ENCODE results near the gene ACOXL.
"Not testable (repeated sequence)": the region's sequence is repeated elsewhere in the genome, so short reads cannot be mapped to it uniquely, and the experiment has no call there.

The ACOXL gene

DNA sequence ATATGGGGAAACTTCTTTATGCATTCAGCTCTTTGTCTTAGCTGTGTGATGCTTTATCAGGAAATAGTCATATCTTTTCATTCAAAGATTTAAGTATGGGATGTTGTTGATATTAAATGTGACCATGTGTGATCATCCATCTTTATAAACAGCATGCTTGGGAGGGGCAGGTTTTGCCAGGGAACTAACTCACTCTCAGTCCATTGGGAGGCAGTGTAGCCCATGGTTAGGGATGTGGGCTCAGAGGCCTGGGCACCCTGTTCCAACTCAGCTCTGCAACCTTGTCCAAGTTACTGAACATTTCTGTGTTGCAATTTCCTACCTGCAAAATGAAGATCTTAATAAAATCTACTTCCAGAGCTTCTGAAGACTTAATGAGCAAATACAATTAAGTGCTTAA, 296.3 kb downstream of the ACOXL start:
- DNase-seq, result no peak

DNA sequence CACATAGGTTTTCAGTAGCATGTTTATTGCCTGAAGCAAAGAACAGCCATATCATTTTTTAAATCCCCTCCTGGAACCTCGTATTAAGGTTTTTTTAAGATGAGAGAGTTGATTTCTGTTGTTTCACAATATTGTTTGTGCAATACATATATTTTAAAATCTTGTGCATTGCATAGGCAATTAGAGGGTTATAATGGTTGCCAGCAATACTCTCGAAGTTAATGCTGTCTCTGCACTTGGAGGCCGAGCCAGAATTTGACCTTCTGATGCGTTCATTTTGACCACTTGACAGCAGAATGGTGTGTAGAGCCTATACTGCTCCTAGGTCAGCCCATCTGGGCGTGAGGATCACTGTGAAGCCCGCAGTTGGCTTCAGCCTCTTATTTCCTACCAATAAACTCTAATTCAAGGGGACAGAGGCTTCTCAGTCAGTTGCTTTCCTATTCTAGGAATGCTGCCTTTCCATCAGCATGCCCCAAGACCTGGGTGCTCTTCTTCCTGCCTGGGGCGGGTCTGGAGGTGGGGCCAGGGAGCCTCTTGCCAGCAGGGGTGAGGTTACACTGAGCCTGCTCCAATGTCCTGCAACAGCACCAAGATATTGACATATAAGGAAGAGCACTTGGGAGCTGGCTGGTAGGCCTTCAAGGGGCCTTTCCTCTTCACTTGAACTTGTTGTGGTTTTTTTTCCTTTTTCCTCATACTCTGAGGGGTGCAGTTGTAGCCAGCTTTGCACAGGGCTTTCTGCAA, 297.0 kb downstream of the ACOXL start:
- no peak for DNase-seq

DNA sequence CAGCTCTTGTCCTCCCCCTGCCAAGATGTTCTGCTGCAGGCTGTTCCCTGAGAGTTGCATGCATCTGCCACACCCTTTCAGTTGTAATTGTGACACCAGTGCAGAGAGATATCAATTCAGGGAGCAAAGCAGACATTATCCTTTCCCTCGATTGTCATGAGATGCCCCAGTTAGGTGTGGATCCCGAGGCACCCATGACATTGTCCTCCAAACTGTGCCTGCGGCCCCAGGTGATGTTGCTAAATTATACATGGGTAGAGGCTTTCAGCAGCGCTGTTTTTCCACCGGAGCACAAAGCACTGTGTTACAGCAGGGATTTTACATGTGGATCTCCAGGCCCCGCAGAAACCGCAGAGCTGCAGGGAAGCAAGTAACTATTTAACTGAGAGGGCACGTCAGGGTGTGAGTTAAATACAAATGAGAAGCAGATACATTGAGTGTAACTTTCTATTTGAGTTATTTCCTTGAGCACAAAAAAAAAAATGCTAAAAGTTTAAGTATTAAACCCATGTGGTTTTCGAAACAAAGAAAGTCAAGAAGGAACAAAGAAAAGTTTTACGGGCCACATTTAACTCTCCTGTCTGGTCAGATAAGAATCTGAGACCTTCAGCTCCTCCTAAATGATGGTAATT, 298.0 kb downstream of the ACOXL start:
- no peak for DNase-seq

DNA sequence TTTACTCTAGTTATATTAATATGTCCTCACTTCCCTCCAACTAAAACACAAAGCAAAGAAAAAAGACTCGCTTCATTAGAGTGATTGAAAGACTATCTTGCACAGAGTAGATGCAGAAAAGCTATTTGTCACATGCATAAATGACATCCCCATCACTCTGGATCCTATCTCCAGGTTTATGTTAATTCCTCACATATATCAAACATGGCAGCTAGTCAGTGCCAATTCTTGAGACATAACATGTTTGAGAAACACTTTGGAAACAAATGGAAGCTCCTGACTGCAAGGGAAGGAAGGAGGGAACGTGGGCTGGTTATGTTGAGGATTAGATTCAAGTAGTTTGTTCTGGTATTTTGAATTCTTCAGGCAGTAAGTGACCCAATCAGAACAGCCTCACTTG, 298.6 kb downstream of the ACOXL start:
- no peak for DNase-seq

DNA sequence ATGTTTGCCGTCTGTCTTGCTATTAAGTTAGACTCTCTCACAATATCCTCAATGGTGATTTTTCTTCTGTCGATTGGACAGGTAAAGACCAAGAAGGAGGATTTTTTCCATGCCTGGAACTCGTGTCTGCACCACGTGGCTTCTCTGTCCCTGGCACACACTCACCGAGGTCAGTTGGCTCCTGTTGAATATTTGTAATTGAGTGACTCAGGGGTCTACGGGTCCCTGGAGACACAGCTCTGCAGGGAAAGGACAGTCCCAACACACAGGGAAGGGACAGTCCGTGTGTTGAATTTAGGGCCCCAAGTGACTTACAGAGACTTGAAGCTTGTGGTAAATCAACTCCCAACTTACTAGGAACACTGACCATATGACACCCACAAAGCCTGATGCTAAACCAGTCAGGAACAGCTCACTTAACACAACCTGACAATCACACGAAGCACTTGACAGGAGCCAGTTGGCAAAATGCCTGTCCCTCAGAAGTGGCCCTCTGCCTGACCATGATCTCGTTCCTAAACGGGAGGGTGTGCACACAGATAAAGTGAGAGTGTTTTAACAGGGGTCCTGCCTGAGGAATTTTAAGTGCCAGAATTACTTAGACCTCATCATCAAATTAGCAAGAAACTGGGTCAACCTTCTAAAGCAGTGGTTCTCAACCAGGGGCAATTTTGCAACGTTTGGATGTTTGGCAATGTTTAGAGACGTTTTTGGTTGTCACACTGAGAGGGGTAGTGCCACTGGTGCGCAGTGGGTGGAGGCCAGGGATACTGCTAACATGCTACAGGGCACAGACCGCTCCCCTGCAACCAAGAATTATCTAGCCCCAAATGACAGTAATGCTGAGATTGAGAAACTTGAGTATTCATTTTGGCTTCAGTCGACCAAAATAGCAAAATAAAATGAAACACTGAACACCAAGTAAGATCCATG, 299.4 kb downstream of the ACOXL start:
- no peak for DNase-seq

DNA sequence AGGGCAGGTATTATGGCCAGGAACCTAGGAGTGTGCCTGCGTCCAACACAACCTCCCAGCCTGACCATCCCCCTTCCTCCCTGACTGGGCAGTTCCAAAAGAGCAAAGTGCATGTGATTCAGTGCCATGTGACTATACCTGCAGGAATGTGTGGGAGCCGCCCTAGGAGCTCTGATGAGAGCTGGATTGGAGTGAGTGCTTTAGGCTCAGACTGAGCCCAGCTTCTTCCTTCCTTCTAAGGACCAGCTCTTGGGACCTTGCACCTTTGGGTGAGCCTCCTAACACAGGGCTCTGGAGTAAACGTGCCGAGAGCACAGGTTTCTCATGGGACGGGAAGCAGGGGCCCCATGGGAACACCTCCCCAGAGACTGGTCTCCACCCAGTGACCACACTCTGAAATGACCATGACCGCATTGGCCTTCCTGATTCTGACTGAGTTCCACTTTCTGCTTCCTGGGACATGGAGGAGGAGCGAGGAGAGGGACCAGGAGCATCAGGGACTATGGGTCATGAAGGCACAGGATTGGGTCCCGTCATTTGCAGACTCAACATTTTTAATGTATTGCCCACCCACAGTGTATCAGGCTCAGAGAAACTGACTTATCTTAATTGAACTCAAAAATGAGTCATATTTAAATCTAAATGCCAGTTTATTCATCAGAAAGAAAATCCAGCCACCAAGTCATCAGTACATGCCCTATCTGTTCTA, 300.5 kb downstream of the ACOXL start:
- DNase-seq, result no peak

DNA sequence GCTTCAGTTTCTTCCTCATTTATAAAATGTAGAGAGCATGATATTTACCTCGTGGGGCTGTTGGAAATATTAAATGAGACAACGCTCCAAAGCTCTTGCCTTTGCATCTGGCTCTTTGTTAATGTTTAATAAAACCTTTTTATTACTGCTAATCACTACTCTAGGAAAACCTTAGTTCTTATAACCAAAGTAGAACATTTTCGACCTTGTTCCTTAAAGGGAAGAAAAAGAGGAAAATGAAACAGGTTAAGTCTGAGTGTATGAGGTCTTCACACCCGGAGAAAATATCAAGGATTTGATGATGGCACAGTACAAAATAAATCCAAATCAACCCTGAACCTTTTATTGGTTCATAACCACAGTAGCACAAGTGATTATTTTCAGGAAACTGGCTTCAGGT, 301.8 kb downstream of the ACOXL start:
- DNase-seq, result no peak

DNA sequence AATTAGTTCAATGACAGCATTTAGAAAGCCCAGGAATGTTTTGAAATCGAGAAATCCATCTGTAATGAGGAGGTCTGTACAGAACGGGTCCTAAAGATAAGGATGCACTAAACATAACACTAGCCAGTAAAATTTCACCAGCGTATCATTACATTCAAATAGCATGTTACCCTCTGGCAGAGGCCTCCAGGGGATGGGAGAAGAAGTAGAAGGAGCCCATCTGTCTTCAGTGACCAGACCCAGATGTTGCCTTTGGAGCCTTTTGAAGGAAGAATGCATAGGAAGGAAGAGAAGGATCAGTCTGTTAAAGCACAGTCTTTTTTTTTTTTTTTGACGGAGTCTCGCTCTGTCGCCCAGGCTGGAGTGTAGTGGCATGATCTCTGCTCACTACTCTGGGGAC, 302.2 kb downstream of the ACOXL start:
- no peak for DNase-seq

DNA sequence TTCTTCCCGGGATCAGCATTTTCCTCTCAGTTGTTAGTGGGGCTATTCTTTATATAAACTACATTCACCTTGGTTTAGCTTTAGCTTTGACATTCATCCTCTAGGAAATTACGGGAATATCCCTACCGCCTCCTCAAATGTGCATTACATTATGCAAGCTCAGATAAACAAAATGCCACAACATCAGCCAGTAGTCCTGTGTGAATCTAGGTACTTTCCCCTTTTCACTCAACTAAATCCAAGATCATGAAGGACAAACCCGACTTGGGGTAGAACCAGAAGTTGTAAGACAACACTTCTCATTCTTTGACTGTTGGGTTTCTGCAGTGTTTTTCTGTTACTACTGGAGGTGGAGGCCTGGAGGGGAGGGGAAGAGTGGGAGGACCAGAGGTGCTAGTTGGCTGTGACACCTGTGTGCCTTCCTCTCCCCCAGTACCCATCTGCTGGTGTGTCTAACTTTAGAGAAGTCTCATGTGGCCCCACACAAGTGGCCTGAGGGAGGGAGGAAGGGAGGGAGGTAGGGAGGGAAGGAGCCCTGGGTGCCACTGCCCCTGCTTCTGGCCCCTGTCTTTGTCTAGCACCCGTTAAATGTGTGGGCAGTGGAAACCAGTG, 303.6 kb downstream of the ACOXL start:
- DNase-seq, result no peak

DNA sequence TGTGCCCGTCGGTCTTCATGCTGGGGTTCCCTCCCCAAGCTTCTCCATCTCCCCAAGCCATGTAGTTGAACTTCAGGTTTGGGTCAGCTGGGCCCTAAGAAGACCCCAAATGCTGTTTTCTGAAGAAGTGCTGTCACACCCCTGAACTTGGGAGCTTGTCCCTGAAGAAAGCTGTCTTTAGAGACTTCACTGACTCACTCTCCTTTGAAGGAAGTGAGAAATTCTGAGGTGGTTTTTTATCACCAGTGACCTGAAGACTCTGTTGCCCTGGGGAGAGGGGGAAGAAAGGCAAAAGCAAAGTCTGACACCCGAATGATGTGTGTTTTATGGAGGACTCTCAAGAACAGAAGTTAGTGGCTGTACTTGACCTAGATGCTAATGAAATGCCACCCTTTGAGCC, 304.8 kb downstream of the ACOXL start:
- DNase-seq, result no peak

DNA sequence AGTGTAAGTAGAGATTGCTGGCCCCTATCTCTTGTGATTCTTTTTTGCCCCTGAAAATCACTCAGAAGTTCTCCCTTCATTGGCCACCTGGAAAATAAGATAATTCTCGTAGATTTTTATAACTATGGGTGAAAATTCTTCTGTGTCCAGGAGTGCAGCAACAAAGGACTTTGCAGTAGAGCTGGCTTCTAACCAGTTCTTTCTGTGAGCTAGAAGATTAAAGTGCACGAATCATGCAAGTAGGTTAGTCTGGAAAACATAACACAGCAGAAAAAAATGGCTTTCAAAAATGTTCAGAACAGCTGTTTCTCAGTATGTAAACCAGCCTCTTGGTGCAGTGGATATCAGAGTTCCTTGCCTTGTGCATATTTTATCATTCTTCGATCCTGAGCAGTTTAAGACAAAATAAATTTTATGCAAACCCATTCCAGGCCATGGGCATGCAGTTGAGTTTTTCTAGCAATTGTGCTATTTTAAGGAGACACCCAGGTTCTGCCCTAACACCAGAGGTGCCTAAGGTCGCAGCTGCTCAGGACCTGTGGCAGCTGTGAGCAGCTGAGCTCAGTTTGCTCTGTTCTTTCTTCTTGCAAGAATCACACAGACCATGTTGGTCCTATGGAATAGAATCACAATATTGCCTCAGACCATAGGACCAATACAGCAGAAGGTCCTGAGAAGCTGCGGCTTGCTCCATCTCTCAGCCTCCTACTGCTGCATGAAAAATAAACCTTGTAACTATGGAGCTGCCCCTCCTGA, 307.4 kb downstream of the ACOXL start:
- DNase-seq, result no peak

DNA sequence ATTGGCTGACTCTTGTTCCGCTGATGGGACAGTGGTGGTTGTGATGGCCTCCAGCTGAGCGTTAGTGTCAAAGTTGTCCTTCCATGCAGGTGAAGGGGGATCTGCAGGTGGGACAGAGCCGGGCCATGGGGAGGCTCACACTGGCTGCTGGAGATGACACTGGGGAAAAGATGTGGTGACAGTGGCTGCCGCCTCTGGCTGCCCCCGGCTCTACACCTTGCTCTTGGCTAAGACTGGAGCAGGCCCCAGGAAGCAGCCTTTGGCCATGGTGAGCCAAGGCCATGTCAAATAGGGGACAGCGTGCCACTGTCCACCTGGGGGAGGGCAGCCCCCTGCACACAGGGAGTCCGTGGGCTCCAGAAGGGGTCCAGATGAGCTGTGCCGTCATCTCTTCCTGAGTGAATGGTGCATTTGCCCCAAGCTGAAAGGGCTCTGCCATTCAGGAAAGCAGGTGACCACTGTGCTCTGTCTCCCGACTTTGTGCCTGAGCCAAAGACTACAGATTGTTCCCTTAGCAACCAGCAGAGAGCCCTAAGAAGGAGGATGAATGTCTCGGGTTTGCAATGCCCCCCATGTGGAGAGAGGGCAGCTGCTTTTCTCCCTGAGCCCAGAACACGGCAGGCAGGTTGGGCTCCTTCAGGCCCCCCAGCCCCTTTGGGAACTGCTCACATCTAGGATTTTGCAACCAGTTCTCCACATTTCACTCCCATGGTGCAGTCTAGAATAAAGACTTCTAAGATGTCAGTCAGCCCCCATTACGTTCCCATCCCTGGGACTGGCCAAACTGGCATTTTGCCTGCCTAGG, 309.2 kb downstream of the ACOXL start:
- no peak for DNase-seq

DNA sequence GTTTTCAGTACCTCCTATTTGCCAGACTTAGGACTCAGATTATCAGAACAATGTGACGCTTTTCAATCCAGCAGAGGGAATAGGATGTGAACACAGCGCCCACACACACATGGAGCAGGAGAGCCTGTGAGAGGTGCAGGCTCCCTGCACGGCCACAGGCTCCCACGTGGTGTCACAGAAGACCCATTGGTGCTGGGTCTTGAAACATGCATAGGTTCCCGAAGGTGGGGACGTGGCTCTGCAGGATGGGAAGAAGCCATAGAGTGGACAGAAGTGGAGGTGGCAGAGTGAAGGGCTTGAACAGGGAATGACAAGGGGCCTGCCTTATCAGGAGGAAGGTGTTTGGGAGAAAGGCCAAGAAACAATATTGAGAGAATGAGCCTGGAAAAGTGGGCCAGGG, 309.9 kb downstream of the ACOXL start:
- no peak for DNase-seq

DNA sequence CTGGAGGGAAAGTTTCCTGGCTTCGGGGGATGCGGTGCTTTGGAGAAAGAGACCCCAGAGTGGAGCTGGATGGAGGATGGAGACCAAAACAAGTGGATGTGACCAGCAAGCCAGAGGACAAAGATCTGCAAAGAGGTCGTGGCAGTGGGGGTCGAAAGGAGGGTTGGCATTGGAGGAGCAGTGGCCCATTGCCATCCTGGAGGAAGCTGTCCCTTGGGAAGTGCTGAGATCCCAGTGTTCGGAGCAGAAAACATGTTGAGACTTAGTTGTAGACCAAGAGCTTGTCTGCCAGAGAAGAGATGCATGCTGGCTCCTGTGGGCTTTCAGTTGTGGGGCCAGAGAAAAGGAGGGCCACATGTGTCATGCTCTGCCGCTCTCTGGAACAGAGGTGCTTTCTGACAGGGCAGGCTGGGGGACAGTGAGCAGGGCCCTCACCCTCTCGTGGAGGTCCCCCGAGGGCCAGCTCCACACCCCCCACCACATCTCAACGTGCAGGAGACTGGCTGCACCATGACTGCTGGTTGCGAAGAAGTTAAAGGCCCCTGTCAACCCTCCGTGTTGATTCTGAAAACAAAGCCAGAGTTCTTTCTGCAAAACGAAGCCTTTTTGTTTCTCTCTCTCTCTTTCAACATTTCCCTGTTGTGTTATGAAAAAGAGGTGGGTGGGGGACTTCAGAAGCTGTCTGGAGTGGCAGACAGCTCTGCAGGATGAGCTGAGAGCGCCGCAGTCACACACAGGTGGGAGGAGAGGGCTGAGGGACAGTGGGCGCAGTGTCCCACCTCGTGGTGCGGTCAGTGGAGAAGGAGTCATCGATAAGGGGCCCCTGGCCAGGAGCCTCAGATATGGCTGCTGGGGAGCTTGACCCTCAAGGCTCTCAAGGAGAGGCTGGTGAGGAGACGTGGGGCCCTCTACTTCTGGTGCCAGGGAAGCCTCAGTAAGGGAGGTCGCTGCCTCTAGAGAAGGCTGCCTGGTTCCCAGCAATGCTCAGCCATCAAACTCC, 310.7 kb downstream of the ACOXL start:
- DNase-seq, result no peak

DNA sequence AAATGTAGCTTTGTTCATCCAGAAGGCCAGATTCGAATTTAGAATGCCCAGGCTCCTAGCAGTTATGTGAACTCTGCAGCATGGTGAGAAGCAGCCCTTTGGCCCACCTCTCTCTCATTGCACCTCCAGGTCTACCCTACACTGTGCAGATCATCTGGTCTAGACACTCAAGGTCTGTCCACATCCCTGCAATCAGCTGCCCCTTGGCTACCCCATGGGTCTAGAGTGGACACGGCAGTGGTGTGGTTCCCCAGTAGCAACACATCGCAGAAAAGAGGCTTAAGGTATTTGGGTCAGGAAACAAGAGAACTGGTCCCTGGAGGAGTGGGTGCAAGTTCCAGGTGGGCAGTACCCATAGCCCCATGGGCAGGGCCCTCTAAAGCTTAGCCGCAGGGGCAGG, 311.7 kb downstream of the ACOXL start:
- no peak for DNase-seq

DNA sequence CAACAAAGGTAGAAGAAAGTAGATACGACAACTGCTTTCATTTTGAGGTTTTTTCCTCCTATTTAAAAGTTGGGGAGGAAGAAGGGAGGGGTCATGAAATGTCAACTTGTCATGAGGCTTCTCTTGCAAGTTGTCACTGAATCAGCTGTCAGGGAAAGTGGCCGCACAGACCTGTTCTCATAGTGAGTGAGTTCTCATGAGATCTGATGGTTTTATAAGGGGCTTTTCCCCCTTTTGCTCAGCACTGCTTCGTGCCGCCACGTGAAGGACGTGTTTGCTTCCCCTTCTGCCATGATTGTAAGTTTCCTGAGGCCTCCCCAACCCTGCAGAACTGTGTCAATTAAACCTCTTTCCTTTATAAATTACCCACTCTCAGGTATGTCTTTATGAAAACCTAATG, 312.9 kb downstream of the ACOXL start:
- not testable (repeated sequence) for DNase-seq

DNA sequence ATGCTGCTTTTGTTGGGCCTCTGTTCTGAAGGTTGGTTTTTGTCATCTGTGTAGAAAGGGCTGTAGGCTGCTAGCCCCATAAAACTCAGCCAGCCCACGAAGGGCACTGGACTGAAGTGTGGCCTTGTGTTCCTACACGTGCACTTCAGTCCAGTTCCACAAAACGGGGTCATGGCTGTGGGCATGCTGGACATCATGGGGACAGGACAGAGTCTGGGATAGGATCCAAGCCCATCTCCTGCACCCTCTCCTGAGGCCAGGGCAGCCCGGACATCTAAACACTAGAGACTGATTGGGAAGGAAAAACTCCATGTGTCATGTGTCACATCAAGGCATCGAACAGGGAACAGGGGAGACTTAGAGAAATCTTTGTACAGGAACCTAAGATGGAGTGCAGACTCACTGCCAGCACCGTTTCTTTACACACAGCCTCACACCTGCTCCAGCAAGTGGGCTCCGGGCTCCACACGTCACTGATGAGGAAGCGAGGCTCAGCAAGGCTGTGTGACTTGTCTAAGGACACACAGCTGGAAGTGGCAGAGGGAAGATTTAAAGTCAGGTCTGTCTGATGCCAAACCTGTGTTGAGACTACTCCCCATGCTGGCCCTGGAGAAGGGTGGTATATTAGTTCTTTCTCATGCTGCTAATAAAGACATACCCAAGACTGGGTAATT, 313.5 kb downstream of the ACOXL start:
- DNase-seq, result no peak

DNA sequence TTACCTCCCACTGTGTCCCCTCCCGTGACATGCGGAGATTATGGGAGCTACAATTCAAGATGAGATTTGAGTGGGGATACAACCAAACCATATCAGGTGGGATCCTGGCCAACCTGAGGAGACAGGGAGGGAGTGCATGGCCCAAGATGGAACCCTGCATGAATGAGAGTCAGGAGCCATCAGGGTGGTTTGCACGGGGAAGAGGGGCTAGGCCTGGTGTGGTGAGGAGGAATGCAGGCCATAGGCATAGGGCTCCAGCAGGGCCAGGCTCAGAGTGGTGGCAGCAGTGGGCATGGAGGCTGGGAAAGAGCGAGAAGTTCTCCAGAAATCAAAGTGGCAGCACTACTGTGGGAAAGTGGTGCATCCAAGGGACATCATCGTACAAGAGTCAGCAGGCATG, 314.3 kb downstream of the ACOXL start:
- no peak for DNase-seq

Measured in DMS 273 treated with DMSO at 0.1 percent for 48 hours (cell line).